Nephron progenitor cell (in vitro differentiated cells): ENCODE measurements around the gene CCDC3.

Source experiments
- DNase-seq: peaks from one replicate; pipeline ENCODE4 v3.0.0; 2021
- H3K27ac Mint-ChIP-seq: 2 replicates; pipeline ENCODE4 v1.8.0; 2021; ENCODE audit warnings: mild to moderate bottlenecking, moderate library complexity, mixed read lengths
- H3K27me3 Mint-ChIP-seq: 2 replicates; pipeline ENCODE4 v1.8.0; 2021; ENCODE audit warnings: mild to moderate bottlenecking, low read depth, mixed read lengths; ENCODE audit not compliant: poor library complexity
- H3K36me3 Mint-ChIP-seq: 2 replicates; pipeline ENCODE4 v1.8.0; 2021; ENCODE audit warnings: low read depth, mixed read lengths
- H3K4me1 Mint-ChIP-seq: 2 replicates; pipeline ENCODE4 v1.8.0; 2021; ENCODE audit warnings: mixed read lengths
- H3K4me3 Mint-ChIP-seq: 2 replicates; pipeline ENCODE4 v1.8.0; 2021; ENCODE audit warnings: mild to moderate bottlenecking, moderate library complexity, mixed read lengths
- H3K9me3 Mint-ChIP-seq: 2 replicates; pipeline ENCODE4 v1.8.0; 2021; ENCODE audit warnings: mild to moderate bottlenecking, moderate library complexity, mixed read lengths
- CTCF ChIP-seq: fragments of 200-600 bp; sonication (generic); IDR thresholded peaks from 2 replicates; pipeline ENCODE4 v1.5.0; 2021; ENCODE audit warnings: antibody characterized with exemption

The CCDC3 gene

GRCh38 chr10:12848439-12849173 lies 152.9 kb downstream of the CCDC3 start:
- TF ChIP-seq CTCF, result no peak
- H3K4me3 Mint-ChIP-seq, result no peak overlapping the region
- H3K4me1 Mint-ChIP-seq, result peaks cover 55% of the 10 kb centered on the region
- DNase-seq, result no peak
- H3K36me3 Mint-ChIP-seq, result no peaks in the 10 kb centered on the region
- peak overlapping the region; percentile 98 for H3K27ac Mint-ChIP-seq
- peaks cover 12% of the 10 kb centered on the region for H3K9me3 Mint-ChIP-seq
- peaks cover 2% of the 10 kb centered on the region for H3K27me3 Mint-ChIP-seq

- H3K27me3 Mint-ChIP-seq, result no peaks in the 10 kb centered on the region
- no peaks in the 10 kb centered on the region for H3K36me3 Mint-ChIP-seq
- DNase-seq, result peak; percentile 44
- H3K4me1 Mint-ChIP-seq, result peaks cover 60% of the 10 kb centered on the region
- no peak overlapping the region for H3K4me3 Mint-ChIP-seq
- H3K9me3 Mint-ChIP-seq, result peaks cover 8% of the 10 kb centered on the region
- TF ChIP-seq CTCF, result peak; percentile 40
- H3K27ac Mint-ChIP-seq, result peak overlapping the region; percentile 3
Measured at GRCh38 chr10:12847361-12847975, 154.0 kb downstream of the CCDC3 start.

GRCh38 chr10:12846718-12847117 lies 154.8 kb downstream of the CCDC3 start:
- peaks cover 4% of the 10 kb centered on the region for H3K9me3 Mint-ChIP-seq

More at GRCh38 chr10:12846718-12847117, 154.8 kb downstream of the CCDC3 start:
- Mint-ChIP-seq H3K27me3 (no peaks in the 10 kb centered on the region), H3K4me1 (peaks cover 67% of the 10 kb centered on the region), H3K27ac (no peak overlapping the region), H3K4me3 (no peak overlapping the region), H3K36me3 (no peaks in the 10 kb centered on the region)
- TF ChIP-seq CTCF, result no peak
- no peak for DNase-seq
